Transverse colon (tissue), 4 donors: ENCODE data around the gene CLEC4E. TPM values are rescaled to one million over a fixed set of nuclear protein-coding genes. Genes with fewer than 3 reads are reported as not detected.
"Not testable (repeated sequence)": the region's sequence is repeated elsewhere in the genome, so short reads cannot be mapped to it uniquely, and the experiment has no call there.

ENCODE experiments used
- DNase-seq: peaks from one replicate; pipeline ENCODE4 v3.0.0-alpha.2; 2019
- H3K27ac ChIP-seq, 4 donors: fragments of 200-600 bp; sonication (generic); 2 replicates each; pipeline ENCODE4 v1.5.1; 2016 to 2018; ENCODE audit warnings: inconsistent platforms in 4 of 4
- H3K27me3 ChIP-seq: fragments of 200-600 bp; sonication (generic); 2 replicates; pipeline ENCODE4 v1.5.1; 2017; ENCODE audit warnings: inconsistent platforms
- H3K36me3 ChIP-seq, 4 donors: fragments of 200-600 bp; sonication (generic); 2 replicates each; pipeline ENCODE4 v1.5.1; 2017 to 2019; ENCODE audit warnings: inconsistent platforms in 4 of 4
- H3K4me1 ChIP-seq, 4 donors: fragments of 200-600 bp; sonication (generic); 2 replicates each; pipeline ENCODE4 v1.5.1; 2017 to 2020; ENCODE audit warnings: inconsistent platforms in 4 of 4
- H3K4me3 ChIP-seq, 4 donors: fragments of 200-600 bp; sonication (generic); 1 replicate in 1 of 4; 2 replicates in 3 of 4; pipeline versions ENCODE4 v1.5.1 to v1.6.1; 2017 to 2019; ENCODE audit warnings: inconsistent platforms in 4 of 4
- H3K9me3 ChIP-seq, 2 donors: fragments of 200-600 bp; sonication (generic); 2 replicates each; pipeline ENCODE4 v1.5.1; 2017 to 2019; ENCODE audit warnings: inconsistent platforms in 2 of 2
- EP300 ChIP-seq: sonication (generic); formaldehyde crosslinking; IDR thresholded peaks from one replicate; pipeline ENCODE4 v1.6.1; 2017; ENCODE audit warnings: antibody characterized with exemption, low read depth
- POLR2A ChIP-seq: fragments of 450-650 bp; IDR thresholded peaks from one replicate; pipeline ENCODE4 v1.6.1; 2016; ENCODE audit warnings: antibody characterized with exemption, mild to moderate bottlenecking, moderate library complexity
- POLR2AphosphoS5 ChIP-seq, 3 donors: sonication (generic); formaldehyde crosslinking; IDR thresholded peaks; one replicate each; pipeline ENCODE4 v1.6.1; 2016; ENCODE audit warnings: antibody characterized with exemption in 3 of 3
- WGBS, 2 donors: methylation state at CpG; one replicate each; pipeline ENCODE4 v1.1.5; 2018; ENCODE audit warnings: low coverage in 1 of 2; 5-methylcytosine and 5-hydroxymethylcytosine counted together
- in situ Hi-C, 4 donors: fragments of 200-750 bp; cut with MboI; loops; one replicate each; pipeline versions ENCODE4 v1.15.0 to v1.15.1; 2017; ENCODE audit warnings: low sequenced_read_pairs in 3 of 4, low pct_ligation_motif_present in 1 of 4, low pct_unique_long_range_greater_than_20kb in 1 of 4
- intact Hi-C: fragments of 100-400 bp; cut with DNase I; formaldehyde crosslinking; loops from one replicate; pipeline ENCODE4 v1.15.1; 2023; ENCODE audit warnings: low total_unique reads
- total RNA-seq, 4 donors: library from RNA; depleted of rRNA; stranded (reverse); fragments of >200 nt; gene quantifications; one replicate each; pipeline ENCODE4 v1.1.0, GENCODE V29; 2016
- TF ChIP-seq, protein P1 (sequence below), 5 experiments: fragments of 200-600 bp in 3 of 5; fragments of 450-650 bp in 2 of 5; sonication (generic) in 3 of 5; IDR thresholded peaks; 1 replicate in 2 of 5; 2 replicates in 3 of 5; pipeline ENCODE4 v1.5.1; 2016 to 2017; ENCODE audit warnings: antibody characterized with exemption in 5 of 5, inconsistent platforms in 3 of 5, mild to moderate bottlenecking in 2 of 5, moderate library complexity in 1 of 5

Gene CLEC4E
- total RNA-seq, 4 donors from 2014 or later = 0.96 to 5.4 TPM; not detected in 2

DNA sequence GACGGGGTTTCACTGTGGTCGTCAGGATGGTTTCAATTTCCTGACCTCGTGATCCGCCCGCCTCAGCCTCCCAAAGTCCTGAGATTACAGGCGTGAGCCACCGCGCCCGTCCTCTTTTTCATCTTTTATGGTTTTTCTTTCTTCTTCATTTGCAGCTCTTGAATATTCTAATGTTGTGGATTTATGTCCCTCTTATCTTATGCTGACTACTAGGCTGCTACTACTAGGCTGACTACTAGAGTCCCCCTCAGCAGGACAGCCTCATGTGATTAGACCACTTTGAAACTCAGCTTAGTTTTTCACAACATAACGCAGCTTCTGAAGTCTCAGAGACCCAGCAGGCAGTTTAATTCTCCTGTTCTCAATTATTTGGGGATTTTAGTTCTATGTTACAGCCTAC, 857 bp upstream of the CLEC4E start:
- intact Hi-C loops (no loop called here), in situ Hi-C loops (loop anchor here in 1 of 4 donors (25.0 kb wide), 1 partner anchor 321 kb away; no protein-coding TSS in a partner anchor)
- Histone ChIP-seq H3K27ac (peak overlapping the region in 2 of 4 donors; percentile 23 to 29), H3K36me3 (no peaks in the 10 kb centered on the region), H3K27me3 (no peaks in the 10 kb centered on the region), H3K9me3 (no peaks in the 10 kb centered on the region), H3K4me1 (peaks cover 0 to 4% (median 0%) of the 10 kb centered on the region in 4 donors), H3K4me3 (no peak overlapping the region)
- 62 to 70% methylated on average over 8 to 10 of the region's 10 CpGs for WGBS, 2 donors
- DNase-seq = no peak
- TF ChIP-seq POLR2A (no peak), POLR2AphosphoS5 (IDR thresholded peaks at IDR 0.05) (no peak), EP300 (no peak)
- TF ChIP-seq, protein P1, sequence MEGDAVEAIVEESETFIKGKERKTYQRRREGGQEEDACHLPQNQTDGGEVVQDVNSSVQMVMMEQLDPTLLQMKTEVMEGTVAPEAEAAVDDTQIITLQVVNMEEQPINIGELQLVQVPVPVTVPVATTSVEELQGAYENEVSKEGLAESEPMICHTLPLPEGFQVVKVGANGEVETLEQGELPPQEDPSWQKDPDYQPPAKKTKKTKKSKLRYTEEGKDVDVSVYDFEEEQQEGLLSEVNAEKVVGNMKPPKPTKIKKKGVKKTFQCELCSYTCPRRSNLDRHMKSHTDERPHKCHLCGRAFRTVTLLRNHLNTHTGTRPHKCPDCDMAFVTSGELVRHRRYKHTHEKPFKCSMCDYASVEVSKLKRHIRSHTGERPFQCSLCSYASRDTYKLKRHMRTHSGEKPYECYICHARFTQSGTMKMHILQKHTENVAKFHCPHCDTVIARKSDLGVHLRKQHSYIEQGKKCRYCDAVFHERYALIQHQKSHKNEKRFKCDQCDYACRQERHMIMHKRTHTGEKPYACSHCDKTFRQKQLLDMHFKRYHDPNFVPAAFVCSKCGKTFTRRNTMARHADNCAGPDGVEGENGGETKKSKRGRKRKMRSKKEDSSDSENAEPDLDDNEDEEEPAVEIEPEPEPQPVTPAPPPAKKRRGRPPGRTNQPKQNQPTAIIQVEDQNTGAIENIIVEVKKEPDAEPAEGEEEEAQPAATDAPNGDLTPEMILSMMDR (IDR thresholded peaks at IDR 0.05) = no peak

DNA sequence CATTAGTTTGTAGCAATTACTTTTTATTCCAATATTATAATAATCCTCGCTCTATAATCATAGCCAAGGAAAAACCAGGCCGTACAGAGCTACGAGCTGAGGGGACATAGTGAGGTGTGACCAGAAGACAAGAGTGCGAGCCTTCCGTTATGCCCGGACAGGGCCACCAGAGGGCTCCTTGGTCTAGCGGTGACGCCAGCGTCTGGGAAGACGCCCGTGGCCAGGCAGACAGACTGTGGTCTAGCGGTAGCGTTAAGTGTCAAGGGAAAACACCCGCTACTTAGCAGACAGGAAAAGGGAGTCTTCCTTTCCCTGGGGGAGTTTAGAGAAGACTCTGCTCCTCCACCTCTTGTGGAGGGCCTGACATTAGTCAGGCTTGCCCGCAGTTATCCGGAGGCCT, 2.9 kb downstream of the CLEC4E start:
- intact Hi-C loops, H3K4me3 ChIP-seq: not testable (repeated sequence)
- in situ Hi-C loops = loop anchor here in 1 of 4 donors (25.0 kb wide), 1 partner anchor 324 kb away; no protein-coding TSS in a partner anchor

DNA sequence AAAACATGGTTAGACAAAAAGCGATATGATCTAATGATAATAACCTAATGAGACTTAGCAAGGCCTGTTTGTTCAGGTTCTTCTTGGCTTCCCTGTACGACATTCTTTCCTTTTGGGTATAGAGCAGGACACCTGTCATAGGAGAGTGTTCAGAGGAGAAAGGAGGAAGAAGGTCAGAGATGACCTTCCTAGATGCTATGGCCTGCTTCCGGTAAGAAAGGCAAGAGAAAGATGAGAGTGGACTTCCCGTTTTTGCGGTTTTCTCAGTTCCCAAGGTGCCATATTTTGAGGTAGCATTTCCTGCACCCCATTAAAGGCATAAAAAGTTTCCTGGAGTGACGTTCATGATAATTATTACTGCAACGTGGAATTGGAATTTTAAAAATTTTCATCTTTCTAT, 8.7 kb downstream of the CLEC4E start:
- Histone ChIP-seq H3K4me3 (no peak overlapping the region), H3K4me1 (no peaks in the 10 kb centered on the region), H3K27me3 (no peaks in the 10 kb centered on the region), H3K36me3 (no peaks in the 10 kb centered on the region), H3K9me3 (no peaks in the 10 kb centered on the region), H3K27ac (no peak overlapping the region)
- WGBS, 2 donors = 51 to 69% methylated on average over 7 of the region's 7 CpGs
- in situ Hi-C loops = loop anchor here in 1 of 4 donors (25.0 kb wide), 1 partner anchor 330 kb away; no protein-coding TSS in a partner anchor
- DNase-seq = no peak
- no peak for TF ChIP-seq POLR2AphosphoS5 (IDR thresholded peaks at IDR 0.05)
- TF ChIP-seq, protein P1 (IDR thresholded peaks at IDR 0.05) = no peak
- no peak for TF ChIP-seq POLR2A
- TF ChIP-seq EP300 = no peak
- intact Hi-C loops = no loop called here

More for the DNA sequence above, 2.9 kb downstream of the CLEC4E start:
- 80 to 83% methylated on average over 2 to 16 of the region's 16 CpGs for WGBS, 2 donors
- H3K9me3 ChIP-seq, H3K27ac ChIP-seq, H3K4me1 ChIP-seq, H3K36me3 ChIP-seq, H3K27me3 ChIP-seq, DNase-seq: not testable (repeated sequence)

DNA sequence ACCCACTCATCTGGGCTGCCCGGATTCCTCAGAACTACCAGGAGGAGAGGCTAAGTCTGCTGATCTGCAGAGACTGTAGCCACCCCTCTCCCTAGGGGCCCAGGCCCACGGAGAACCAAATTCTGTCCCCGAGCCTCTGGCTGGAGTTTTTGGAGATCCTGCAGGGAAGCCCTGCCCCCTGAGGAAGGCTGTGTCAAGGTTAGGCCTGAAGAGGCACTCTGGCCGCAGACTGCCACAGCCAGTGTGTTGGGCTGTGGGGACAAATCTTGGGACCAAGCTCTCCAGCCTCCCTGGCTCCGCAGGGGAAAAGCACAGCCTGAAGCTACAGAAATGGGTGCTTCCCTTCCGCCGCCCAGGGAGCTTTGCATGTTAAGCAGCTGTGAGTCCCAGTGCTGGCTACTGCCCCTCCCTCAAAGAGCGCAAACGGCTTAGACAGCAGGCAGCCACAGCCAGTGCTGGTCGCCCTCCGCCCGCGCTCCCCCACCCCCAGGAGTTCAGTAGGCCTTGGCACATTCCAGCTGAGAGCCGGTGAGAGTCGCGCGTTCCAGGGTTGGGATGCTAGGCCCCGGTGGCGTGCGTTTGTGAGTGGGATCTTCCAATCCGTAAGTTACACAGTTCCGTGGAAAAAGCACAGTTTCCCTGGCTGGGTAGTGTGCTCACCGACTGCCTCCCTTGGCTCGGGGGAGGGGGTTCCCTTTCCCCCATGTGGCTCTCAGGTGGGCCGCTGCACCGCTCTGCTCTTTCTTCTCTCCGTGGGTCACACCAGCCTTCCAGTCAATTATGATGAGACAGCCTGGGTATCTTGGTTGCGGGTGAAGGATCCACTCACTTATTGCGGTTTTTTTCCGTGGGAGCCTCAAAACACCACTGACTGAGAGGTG, 13.2 kb downstream of the CLEC4E start:
- Histone ChIP-seq H3K36me3 (no peaks in the 10 kb centered on the region), H3K4me1 (no peaks in the 10 kb centered on the region), H3K27me3 (no peaks in the 10 kb centered on the region), H3K9me3 (no peaks in the 10 kb centered on the region), H3K27ac (no peak overlapping the region), H3K4me3 (no peak overlapping the region)
- intact Hi-C loops (no loop called here), in situ Hi-C loops (loop anchor here in 1 of 4 donors (25.0 kb wide), 1 partner anchor 335 kb away; no protein-coding TSS in a partner anchor)
- DNase-seq = no peak
- 83 to 100% methylated on average over 3 to 30 of the region's 30 CpGs for WGBS, 2 donors
- TF ChIP-seq EP300 = no peak
- TF ChIP-seq POLR2A = no peak
- TF ChIP-seq, protein P1 (IDR thresholded peaks at IDR 0.05) = no peak
- no peak for TF ChIP-seq POLR2AphosphoS5 (IDR thresholded peaks at IDR 0.05)
